DND-41 (cell line): Measurements from ENCODE around the gene SPART.

Experiments
- ATAC-seq: fragments of 200-7000 bp; cut with Tn5 transposase; 3 replicates; pipeline ENCODE4 v1.9.1; 2021; ENCODE audit warnings: low read depth; ENCODE audit not compliant: insufficient read depth
- DNase-seq: peaks from one replicate; pipeline ENCODE4 v3.0.0-alpha.2; 2020
- H2AFZ ChIP-seq: 2 replicates; pipeline ENCODE4 v1.6.0; 2012; ENCODE audit warnings: low read depth, low read length
- H3K27ac ChIP-seq: 2 replicates; pipeline ENCODE4 v1.5.1; 2012; ENCODE audit warnings: low read length, inconsistent platforms
- H3K27me3 ChIP-seq: fragments of 200-600 bp; sonication (generic); 2 replicates; pipeline ENCODE4 v1.6.0; 2012; ENCODE audit warnings: low read length, mild to moderate bottlenecking, inconsistent platforms; ENCODE audit not compliant: insufficient read depth, poor library complexity
- H3K36me3 ChIP-seq: 2 replicates; pipeline ENCODE4 v1.5.1; 2012; ENCODE audit warnings: low read length, inconsistent platforms; ENCODE audit not compliant: insufficient read depth
- H3K4me1 ChIP-seq: 2 replicates; pipeline ENCODE4 v1.5.1; 2012; ENCODE audit warnings: mild to moderate bottlenecking, low read length; ENCODE audit not compliant: insufficient read depth
- H3K4me2 ChIP-seq: 2 replicates; pipeline ENCODE4 v1.6.0; 2012; ENCODE audit warnings: mild to moderate bottlenecking, moderate library complexity, low read length, inconsistent platforms; ENCODE audit not compliant: insufficient read depth
- H3K4me3 ChIP-seq, 2 experiments: fragments of 200-600 bp in 1 of 2; shearing (Covaris generic) in 1 of 2; 2 replicates each; pipeline ENCODE4 v1.5.1; 2012 to 2016; ENCODE audit warnings: inconsistent platforms in 2 of 2, low read length in 2 of 2, mild to moderate bottlenecking in 2 of 2, low read depth in 1 of 2, moderate library complexity in 1 of 2
- H3K79me2 ChIP-seq: 2 replicates; pipeline ENCODE4 v1.6.0; 2012; ENCODE audit warnings: low read length, inconsistent platforms; ENCODE audit not compliant: insufficient read depth
- H3K9ac ChIP-seq: 2 replicates; pipeline ENCODE4 v1.6.0; 2012; ENCODE audit warnings: low read depth, mild to moderate bottlenecking, inconsistent platforms, low read length, moderate library complexity
- H3K9me3 ChIP-seq: 2 replicates; pipeline ENCODE4 v1.5.1; 2012; ENCODE audit warnings: low read length, moderate library complexity, mild to moderate bottlenecking, inconsistent platforms; ENCODE audit not compliant: insufficient read depth, severe bottlenecking
- H4K20me1 ChIP-seq: 2 replicates; pipeline ENCODE4 v1.6.0; 2012; ENCODE audit warnings: low read length; ENCODE audit not compliant: insufficient read depth
- CTCF ChIP-seq: IDR thresholded peaks from 2 replicates; pipeline ENCODE4 v1.5.1; 2012; ENCODE audit warnings: borderline replicate concordance, low read length, moderate library complexity, mild to moderate bottlenecking; ENCODE audit not compliant: poor library complexity, severe bottlenecking; ENCODE audit errors: extremely low read depth
- EZH2 ChIP-seq: IDR thresholded peaks from 3 replicates; pipeline ENCODE4 v1.6.1; 2012; ENCODE audit warnings: borderline replicate concordance, low read depth, mild to moderate bottlenecking, moderate library complexity, low read length, inconsistent platforms; ENCODE audit not compliant: severe bottlenecking

Gene SPART

GRCh38 chr13:36382030-36382429 is 35.8 kb upstream of the SPART start:
- no peak overlapping the region for H3K9ac ChIP-seq
- H4K20me1 ChIP-seq = no peaks in the 10 kb centered on the region
- H3K36me3 ChIP-seq = no peaks in the 10 kb centered on the region
- H3K79me2 ChIP-seq = no peaks in the 10 kb centered on the region
- H3K4me3 ChIP-seq = no peak overlapping the region
- ATAC-seq (no peak), DNase-seq (no peak)
- no peak overlapping the region for H2AFZ ChIP-seq
- H3K4me1 ChIP-seq = no peaks in the 10 kb centered on the region
- TF ChIP-seq CTCF (no peak), EZH2 (no peak)
- H3K9me3 ChIP-seq = no peaks in the 10 kb centered on the region
- no peaks in the 10 kb centered on the region for H3K27me3 ChIP-seq
- H3K4me2 ChIP-seq = no peak overlapping the region
- H3K27ac ChIP-seq = no peak overlapping the region

GRCh38 chr13:36377826-36378468 is 31.8 kb upstream of the SPART start:
- H3K27ac ChIP-seq = no peak overlapping the region
- DNase-seq (no peak), ATAC-seq (no peak)
- no peak overlapping the region for H3K9ac ChIP-seq
- H3K4me2 ChIP-seq = no peak overlapping the region
- no peaks in the 10 kb centered on the region for H3K9me3 ChIP-seq
- no peak for TF ChIP-seq EZH2
- no peak for TF ChIP-seq CTCF
- H3K79me2 ChIP-seq = no peaks in the 10 kb centered on the region
- H3K36me3 ChIP-seq = no peaks in the 10 kb centered on the region
- no peak overlapping the region for H2AFZ ChIP-seq
- H3K4me1 ChIP-seq = no peaks in the 10 kb centered on the region
- no peaks in the 10 kb centered on the region for H4K20me1 ChIP-seq
- no peak overlapping the region for H3K4me3 ChIP-seq
- no peaks in the 10 kb centered on the region for H3K27me3 ChIP-seq

- Histone ChIP-seq H3K9ac (no peak overlapping the region), H4K20me1 (no peaks in the 10 kb centered on the region), H3K27ac (no peak overlapping the region), H2AFZ (no peak overlapping the region), H3K36me3 (no peaks in the 10 kb centered on the region), H3K27me3 (no peaks in the 10 kb centered on the region), H3K4me3 (no peak overlapping the region), H3K4me1 (no peaks in the 10 kb centered on the region), H3K79me2 (no peaks in the 10 kb centered on the region), H3K4me2 (no peak overlapping the region), H3K9me3 (no peaks in the 10 kb centered on the region)
- ATAC-seq (no peak), DNase-seq (no peak)
- TF ChIP-seq CTCF (no peak), EZH2 (no peak)
Measured at GRCh38 chr13:36374063-36374462, 27.9 kb upstream of the SPART start.

GRCh38 chr13:36371185-36371584 is 25.0 kb upstream of the SPART start:
- no peak for DNase-seq

More at GRCh38 chr13:36371185-36371584, 25.0 kb upstream of the SPART start:
- Histone ChIP-seq H3K9me3 (no peaks in the 10 kb centered on the region), H2AFZ (no peak overlapping the region), H3K9ac (no peak overlapping the region), H3K36me3 (no peaks in the 10 kb centered on the region), H3K79me2 (no peaks in the 10 kb centered on the region), H4K20me1 (no peaks in the 10 kb centered on the region), H3K4me2 (no peak overlapping the region), H3K27me3 (no peaks in the 10 kb centered on the region), H3K27ac (no peak overlapping the region), H3K4me1 (no peaks in the 10 kb centered on the region), H3K4me3 (no peak overlapping the region)
- no peak for ATAC-seq
- TF ChIP-seq CTCF (no peak), EZH2 (no peak)
